Endodermal cell (in vitro differentiated cells): ENCODE data around the gene CPNE2. TPM values are rescaled to one million over a fixed set of nuclear protein-coding genes. Genes with fewer than 3 reads are reported as not detected.
A peak's percentile ranks its signal among the peaks of the same experiment; 100 is the strongest.

Experiments
- DNase-seq: peaks from one replicate; pipeline ENCODE4 v3.0.0-alpha.2; 2017
- H3K27ac ChIP-seq: 2 replicates; pipeline ENCODE4 v1.5.1; 2013; ENCODE audit warnings: mild to moderate bottlenecking, low read depth, low read length, moderate library complexity
- H3K27me3 ChIP-seq: 2 replicates; pipeline ENCODE4 v1.6.1; 2013; ENCODE audit warnings: mild to moderate bottlenecking, low read length, moderate library complexity; ENCODE audit not compliant: insufficient read depth, control insufficient read depth, poor library complexity, severe bottlenecking
- H3K36me3 ChIP-seq: 2 replicates; pipeline ENCODE4 v1.7.0; 2013; ENCODE audit warnings: mild to moderate bottlenecking, low read length, moderate library complexity; ENCODE audit not compliant: control insufficient read depth, insufficient read depth
- H3K4me1 ChIP-seq: one replicate; pipeline ENCODE4 v1.7.0; 2013; ENCODE audit warnings: low read length; ENCODE audit not compliant: control insufficient read depth, insufficient read depth
- H3K4me3 ChIP-seq: 2 replicates; pipeline ENCODE4 v1.5.1; 2013; ENCODE audit warnings: mild to moderate bottlenecking, low read length, moderate library complexity
- H3K9ac ChIP-seq: 2 replicates; pipeline ENCODE4 v1.6.1; 2013; ENCODE audit warnings: mild to moderate bottlenecking, low read length, moderate library complexity; ENCODE audit not compliant: poor library complexity, severe bottlenecking; ENCODE audit errors: extremely low read depth
- H3K9me3 ChIP-seq: 2 replicates; pipeline ENCODE4 v1.6.1; 2013; ENCODE audit warnings: mild to moderate bottlenecking, low read length, moderate library complexity; ENCODE audit not compliant: control insufficient read depth
- H3K27ac Mint-ChIP-seq: 2 replicates; pipeline ENCODE4 v1.8.0; 2020; ENCODE audit warnings: mixed read lengths
- H3K27me3 Mint-ChIP-seq: 2 replicates; pipeline ENCODE4 v1.8.0; 2021; ENCODE audit warnings: mild to moderate bottlenecking, mixed read lengths; ENCODE audit not compliant: insufficient read depth
- H3K36me3 Mint-ChIP-seq: 2 replicates; pipeline ENCODE4 v1.8.0; 2020; ENCODE audit warnings: low read depth, mixed read lengths
- H3K4me1 Mint-ChIP-seq: 2 replicates; pipeline ENCODE4 v1.8.0; 2020; ENCODE audit warnings: mixed read lengths
- H3K4me3 Mint-ChIP-seq: 2 replicates; pipeline ENCODE4 v1.8.0; 2020; ENCODE audit warnings: mild to moderate bottlenecking, moderate library complexity, mixed read lengths
- H3K9me3 Mint-ChIP-seq: 2 replicates; pipeline ENCODE4 v1.8.0; 2020; ENCODE audit warnings: mild to moderate bottlenecking, mixed read lengths
- CTCF ChIP-seq: fragments of 200-600 bp; sonication (generic); conservative IDR thresholded peaks from 2 replicates; pipeline ENCODE4 v1.5.0; 2021; ENCODE audit warnings: antibody characterized with exemption, mild to moderate bottlenecking
- WGBS, 2 experiments: methylation state at CpG; one replicate each; pipeline versions ENCODE4 v1.1.5 to v1.1.7; 2013; ENCODE audit warnings: missing lambda C conversion rate in 2 of 2, mixed read lengths in 1 of 2; ENCODE audit not compliant: insufficient coverage in 1 of 2, insufficient read length in 1 of 2; 5-methylcytosine and 5-hydroxymethylcytosine counted together
- total RNA-seq, 2 donors: library from RNA; stranded (reverse); fragmentation: NEBNext Ultra II Directional in 1 of 2; extraction: Animal tissue kit (Norgen Biotek cat#: 25700) in 1 of 2; gene quantifications; 2 replicates in 1 of 2; 3 replicates in 1 of 2; pipeline ENCODE4 v1.2.1, GENCODE V29; 2021

CPNE2 gene
- total RNA-seq, 2 donors from 2014 or later: 12.3 to 16.6 TPM

GRCh38 chr16:57166951-57167350 lies 74.6 kb downstream of the CPNE2 start:
- Histone ChIP-seq H3K4me3 (no peak overlapping the region), H3K9ac (no peak overlapping the region), H3K9me3 (no peaks in the 10 kb centered on the region), H3K4me1 (no peaks in the 10 kb centered on the region), H3K27me3 (no peaks in the 10 kb centered on the region), H3K27ac (no peak overlapping the region), H3K36me3 (peaks cover 80% of the 10 kb centered on the region)
- DNase-seq: no peak
- H3K27me3 Mint-ChIP-seq: no peaks in the 10 kb centered on the region
- peaks cover 73% of the 10 kb centered on the region for H3K36me3 Mint-ChIP-seq
- no peaks in the 10 kb centered on the region for H3K9me3 Mint-ChIP-seq
- no peak overlapping the region for H3K27ac Mint-ChIP-seq
- WGBS, 2 experiments: 87 to 96% methylated on average over 4 to 7 of the region's 7 CpGs
- no peak overlapping the region for H3K4me3 Mint-ChIP-seq
- no peak for TF ChIP-seq CTCF
- H3K4me1 Mint-ChIP-seq: peaks cover 2% of the 10 kb centered on the region

GRCh38 chr16:57167538-57167937 lies 75.2 kb downstream of the CPNE2 start:
- no peak overlapping the region for H3K9ac ChIP-seq
- H3K9me3 ChIP-seq: no peaks in the 10 kb centered on the region
- Mint-ChIP-seq H3K27me3 (no peaks in the 10 kb centered on the region), H3K9me3 (no peaks in the 10 kb centered on the region), H3K27ac (no peak overlapping the region), H3K4me1 (peaks cover 8% of the 10 kb centered on the region), H3K36me3 (peaks cover 74% of the 10 kb centered on the region), H3K4me3 (no peak overlapping the region)
- no peak for TF ChIP-seq CTCF
- DNase-seq: no peak
- H3K27me3 ChIP-seq: no peaks in the 10 kb centered on the region
- H3K4me3 ChIP-seq: no peak overlapping the region
- no peaks in the 10 kb centered on the region for H3K4me1 ChIP-seq
- no peak overlapping the region for H3K27ac ChIP-seq
- H3K36me3 ChIP-seq: peaks cover 80% of the 10 kb centered on the region
- 92 to 93% methylated on average over 2 to 3 of the region's 3 CpGs for WGBS, 2 experiments

- TF ChIP-seq CTCF: peak; percentile 69
- DNase-seq: no peak
- peaks cover 75% of the 10 kb centered on the region for H3K36me3 Mint-ChIP-seq
Observed at GRCh38 chr16:57167953-57168352, 75.6 kb downstream of the CPNE2 start.

More at GRCh38 chr16:57167953-57168352, 75.6 kb downstream of the CPNE2 start:
- Mint-ChIP-seq H3K4me1 (peaks cover 12% of the 10 kb centered on the region), H3K27ac (no peak overlapping the region), H3K4me3 (no peak overlapping the region), H3K9me3 (no peaks in the 10 kb centered on the region), H3K27me3 (peaks cover under 1% of the 10 kb centered on the region)
- no peak overlapping the region for H3K27ac ChIP-seq
- no peaks in the 10 kb centered on the region for H3K9me3 ChIP-seq
- WGBS, 2 experiments: 73 to 80% methylated on average over 1 to 3 of the region's 4 CpGs
- no peaks in the 10 kb centered on the region for H3K4me1 ChIP-seq
- H3K27me3 ChIP-seq: no peaks in the 10 kb centered on the region
- no peak overlapping the region for H3K9ac ChIP-seq
- peaks cover 81% of the 10 kb centered on the region for H3K36me3 ChIP-seq
- H3K4me3 ChIP-seq: no peak overlapping the region
